Measurements from ENCODE around the gene ELP4.
"Not testable (repeated sequence)": the region's sequence is repeated elsewhere in the genome, so short reads cannot be mapped to it uniquely, and the experiment has no call there.

Gene ELP4

GRCh38 chr11:31646216-31646615 is 136.6 kb downstream of the ELP4 start:
- DNase-seq (ENCODE audit: low read depth in 2 of 2), result no peak

- DNase-seq (ENCODE audit: low read depth in 2 of 2), result no peak
These were observed 139.8 kb downstream of the ELP4 start for GRCh38 chr11:31649129-31649966.

GRCh38 chr11:31651208-31651607 is 141.6 kb downstream of the ELP4 start:
- no peak for DNase-seq (ENCODE audit: low read depth in 2 of 2)

GRCh38 chr11:31651822-31652221 is 142.3 kb downstream of the ELP4 start:
- DNase-seq (ENCODE audit: low read depth in 2 of 2), result no peak

GRCh38 chr11:31652528-31652927 is 143.0 kb downstream of the ELP4 start:
- DNase-seq (ENCODE audit: low read depth in 2 of 2), result no peak

GRCh38 chr11:31655483-31655882 is 145.9 kb downstream of the ELP4 start:
- no peak for DNase-seq (ENCODE audit: low read depth in 2 of 2)

GRCh38 chr11:31656051-31656450 is 146.5 kb downstream of the ELP4 start:
- DNase-seq (ENCODE audit: low read depth in 2 of 2), result no peak

GRCh38 chr11:31657091-31657490 is 147.5 kb downstream of the ELP4 start:
- no peak for DNase-seq (ENCODE audit: low read depth in 2 of 2)

- DNase-seq (ENCODE audit: low read depth in 2 of 2), result no peak
These were observed 154.6 kb downstream of the ELP4 start for GRCh38 chr11:31664129-31664528.

GRCh38 chr11:31664954-31665353 is 155.4 kb downstream of the ELP4 start:
- no peak for DNase-seq (ENCODE audit: low read depth in 2 of 2)

GRCh38 chr11:31671681-31672080 is 162.1 kb downstream of the ELP4 start:
- no peak for DNase-seq (ENCODE audit: low read depth in 2 of 2)

- not testable (repeated sequence) for DNase-seq (ENCODE audit: low read depth in 2 of 2)
These were observed 163.5 kb downstream of the ELP4 start for GRCh38 chr11:31673108-31673507.

- DNase-seq (ENCODE audit: low read depth in 2 of 2), result no peak
These were observed 166.9 kb downstream of the ELP4 start for GRCh38 chr11:31676280-31676982.

GRCh38 chr11:31680770-31681169 is 171.2 kb downstream of the ELP4 start:
- no peak for DNase-seq (ENCODE audit: low read depth in 2 of 2)

GRCh38 chr11:31687256-31687655 is 177.7 kb downstream of the ELP4 start:
- DNase-seq (ENCODE audit: low read depth in 2 of 2), result no peak

- no peak for DNase-seq (ENCODE audit: low read depth in 2 of 2)
These were observed 178.3 kb downstream of the ELP4 start for GRCh38 chr11:31687861-31688260.

- DNase-seq (ENCODE audit: low read depth in 2 of 2), result no peak
These were observed 180.0 kb downstream of the ELP4 start for GRCh38 chr11:31689559-31689958.

GRCh38 chr11:31690041-31690440 is 180.5 kb downstream of the ELP4 start:
- no peak for DNase-seq (ENCODE audit: low read depth in 2 of 2)

GRCh38 chr11:31690516-31690915 is 180.9 kb downstream of the ELP4 start:
- DNase-seq (ENCODE audit: low read depth in 2 of 2), result no peak

- DNase-seq (ENCODE audit: low read depth in 2 of 2), result no peak
These were observed 182.9 kb downstream of the ELP4 start for GRCh38 chr11:31692466-31692865.

GRCh38 chr11:31697049-31697448 is 187.5 kb downstream of the ELP4 start:
- not testable (repeated sequence) for DNase-seq (ENCODE audit: low read depth in 2 of 2)

GRCh38 chr11:31699066-31699465 is 189.5 kb downstream of the ELP4 start:
- DNase-seq (ENCODE audit: low read depth in 2 of 2), result no peak

- DNase-seq (ENCODE audit: low read depth in 2 of 2), result no peak
These were observed 193.4 kb downstream of the ELP4 start for GRCh38 chr11:31702966-31703365.

Measured in stimulated activated CD4-positive, alpha-beta T cell treated with anti-CD3 and anti-CD28 coated beads, Interleukin-15, amount 100 ng/mL, for 48 hours (primary cell).